NCI-H460 (cell line): ENCODE measurements around the gene LMNTD2. TPM values are rescaled to one million over a fixed set of nuclear protein-coding genes. Genes with fewer than 3 reads are reported as not detected.
"Not testable (repeated sequence)": the region's sequence is repeated elsewhere in the genome, so short reads cannot be mapped to it uniquely, and the experiment has no call there.

ENCODE experiments used
- DNase-seq: peaks from one replicate; pipeline ENCODE4 v3.0.0-alpha.2; 2016; ENCODE audit warnings: low read depth; ENCODE audit errors: extremely low read depth
- small RNA-seq, 2 experiments: library from RNA; depleted of rRNA; stranded (forward); fragments of <200 nt; gene quantifications; one replicate each; pipeline ENCODE3, GENCODE V24; 2014
- total RNA-seq: library from RNA; depleted of rRNA; stranded (reverse); fragments of >200 nt; shearing (Covaris generic); gene quantifications from 2 replicates; pipeline ENCODE4 v1.2.3, GENCODE V29; 2014; rRNA removed

The LMNTD2 gene
- total RNA-seq, 1 experiment from 2014 or later = 1.8 TPM

- not testable (repeated sequence) for DNase-seq
Measured at GRCh38 chr11:516918-517685, 43.4 kb downstream of the LMNTD2 start.

DNA sequence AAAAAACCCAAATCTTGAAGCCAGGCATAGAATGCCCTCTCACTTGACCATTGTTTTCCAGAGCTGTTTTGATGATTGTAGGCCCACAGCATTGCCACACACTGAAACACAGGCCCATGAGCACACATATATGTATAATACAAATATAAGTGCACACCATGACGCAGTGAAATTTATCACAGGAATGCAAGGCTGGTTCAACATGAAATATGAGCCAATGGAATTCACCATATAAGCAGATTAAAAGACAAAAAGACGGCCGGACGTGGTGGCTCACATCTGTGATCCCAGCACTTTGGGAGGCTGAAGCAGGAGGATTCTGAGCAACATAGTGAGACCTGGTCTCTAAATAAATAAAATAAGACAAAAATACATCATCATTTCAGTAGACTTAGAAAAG is 44.1 kb downstream of the LMNTD2 start:
- DNase-seq = no peak

DNA sequence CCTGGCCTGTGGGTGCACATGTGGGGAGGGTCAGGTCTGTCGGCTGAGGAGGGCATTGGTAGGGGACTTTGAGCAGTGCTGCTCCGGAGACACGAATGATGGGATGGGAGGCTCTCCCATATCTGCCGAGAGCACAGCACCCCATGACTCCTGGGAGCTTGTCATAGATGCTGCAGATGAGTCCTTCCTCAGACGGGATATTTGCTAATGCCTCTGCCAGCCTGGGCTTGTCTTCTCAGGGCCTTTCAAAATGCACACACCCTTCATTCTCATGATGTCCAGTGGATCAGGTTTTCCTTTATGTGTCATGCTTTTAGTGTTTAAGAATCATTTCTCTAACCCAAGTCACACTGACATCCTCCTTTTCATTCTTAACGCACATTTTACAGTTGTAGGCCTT is 45.4 kb downstream of the LMNTD2 start:
- DNase-seq = no peak

GRCh38 chr11:514606-515005 is 45.9 kb downstream of the LMNTD2 start:
- no peak for DNase-seq

DNA sequence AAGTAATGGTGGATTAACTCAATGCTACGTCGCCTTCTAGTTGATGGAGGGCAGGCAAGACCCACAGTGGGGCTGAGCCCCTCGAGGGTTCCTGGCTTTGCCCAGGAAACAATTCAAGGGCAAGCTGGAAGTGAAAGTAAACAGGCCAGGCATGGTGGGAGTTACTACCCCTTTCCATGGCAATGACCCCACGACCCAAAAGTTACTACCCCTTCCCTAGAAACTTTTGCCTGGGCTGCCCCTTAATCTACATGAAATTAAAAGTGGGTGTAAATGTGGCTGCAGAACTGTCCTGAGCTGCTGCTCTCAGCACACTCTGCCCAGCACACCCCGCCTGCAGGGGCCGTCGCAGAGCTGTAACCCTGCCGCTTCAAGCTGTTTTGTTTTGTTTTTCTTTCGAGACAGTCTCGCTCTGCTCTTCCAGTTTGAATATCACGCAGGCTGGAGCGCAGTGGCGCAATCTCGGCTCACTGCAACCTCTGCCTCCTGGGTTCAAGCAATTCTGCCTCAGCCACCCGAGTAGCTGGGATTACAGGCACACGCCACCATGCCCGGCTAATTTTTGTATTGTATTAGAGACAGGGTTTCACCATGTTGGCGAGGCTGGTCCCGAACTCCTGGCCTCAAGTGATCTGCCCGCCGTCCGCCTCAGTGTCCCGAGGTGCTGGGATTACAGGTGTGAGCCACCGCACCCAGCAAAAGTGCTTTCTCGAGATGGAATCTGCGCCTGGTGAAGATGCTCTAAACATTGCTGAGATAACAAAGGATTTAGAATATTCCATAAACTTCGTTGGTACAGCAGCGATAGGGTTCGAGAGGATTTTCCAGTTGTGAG is 47.6 kb downstream of the LMNTD2 start:
- no peak for DNase-seq

GRCh38 chr11:508956-509355 is 51.6 kb downstream of the LMNTD2 start:
- DNase-seq = no peak

- DNase-seq = no peak
Measured at GRCh38 chr11:507727-508515, 52.6 kb downstream of the LMNTD2 start.

DNA sequence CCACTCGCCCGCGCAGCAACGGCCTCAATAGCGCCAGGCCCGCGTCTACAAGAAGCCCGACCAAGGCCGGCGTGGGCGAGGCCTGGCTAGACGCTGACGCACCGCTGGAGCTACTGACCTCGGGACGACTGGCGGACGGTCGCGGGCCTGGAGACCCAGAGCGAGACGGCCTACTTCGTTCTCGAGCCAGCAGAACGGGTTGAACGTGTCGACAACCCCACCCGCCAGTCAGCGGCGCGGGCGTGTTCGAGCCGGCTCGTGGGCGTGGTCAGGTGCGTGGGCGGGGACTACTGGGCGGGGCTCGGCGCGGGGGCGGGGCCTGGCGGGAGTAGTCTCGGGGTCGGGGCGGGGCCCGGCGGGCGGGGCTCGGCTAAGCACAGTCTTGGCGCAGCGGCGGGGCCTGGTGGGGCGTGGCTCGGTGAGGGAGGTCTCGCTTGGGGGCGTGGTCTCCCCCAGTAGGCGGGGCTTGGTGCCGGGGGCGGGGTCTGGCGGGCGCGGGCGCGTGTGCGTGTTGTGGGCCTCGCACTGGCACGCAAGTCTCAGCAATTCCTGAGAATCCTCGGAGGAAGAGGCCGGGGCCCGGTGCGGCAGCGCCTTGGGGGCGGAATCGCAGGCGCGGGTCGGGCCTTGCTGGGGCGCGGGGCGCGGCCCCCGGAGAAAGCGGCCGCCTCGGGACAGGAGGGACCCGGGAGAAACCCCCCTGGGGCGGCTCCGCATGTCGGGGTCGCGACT is 53.4 kb downstream of the LMNTD2 start, which contains the start of gene RNH1:
Gene RNH1, minus strand, starts transcription at position 248 of the 732 bp plus-strand sequence. CDS start 5,080 bp downstream, outside the sequence.
- peak; percentile 89 for DNase-seq

GRCh38 chr11:506238-506994 is 54.1 kb downstream of the LMNTD2 start:
- DNase-seq = peak; percentile 92

DNA sequence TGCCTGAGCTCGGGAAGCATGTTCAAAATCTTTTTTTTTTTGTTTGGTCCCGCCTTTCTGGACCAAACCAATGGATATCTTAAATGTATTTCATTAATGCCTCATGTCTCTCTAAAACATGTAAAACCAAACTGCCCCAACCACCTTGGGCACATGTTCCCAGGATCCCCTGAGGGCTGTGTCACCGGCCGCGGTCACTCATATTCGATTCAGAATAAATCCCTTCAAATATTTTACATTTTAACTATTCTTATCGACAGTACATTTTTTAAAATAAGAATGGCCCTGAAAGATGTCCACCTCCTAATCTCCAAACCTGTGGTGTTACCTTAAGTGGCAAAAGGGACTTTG is 55.6 kb downstream of the LMNTD2 start:
- DNase-seq = no peak

Small RNAs within 50 kb of the gene (small RNA-seq; reads per million reads assigned to genes)
- gene MIR210 = 3.2 to 86.9 reads per million in 2 experiments

Other genes starting within 250 kb of the LMNTD2 start
- gene IFITM1, start 246.7 kb downstream of the LMNTD2 start, total RNA-seq = 2.2 and 4.5 TPM in 2 replicates
- 161 and 191 TPM in 2 replicates for gene IFITM3, start 239.9 kb downstream of the LMNTD2 start, total RNA-seq
- 8.1 and 8.6 TPM in 2 replicates for gene B4GALNT4, start 191.2 kb downstream of the LMNTD2 start, total RNA-seq
- gene PKP3, start 166.5 kb downstream of the LMNTD2 start, total RNA-seq = 27.0 and 27.7 TPM in 2 replicates
- gene SIGIRR, start 145.7 kb downstream of the LMNTD2 start, total RNA-seq = 17.5 and 24.3 TPM in 2 replicates
- gene ANO9, start 118.7 kb downstream of the LMNTD2 start, total RNA-seq = 0.12 TPM in 1 of 2 replicates, not detected in the other
- gene PTDSS2, start 110.5 kb downstream of the LMNTD2 start, total RNA-seq = 19.6 and 23.7 TPM in 2 replicates
- 77.4 and 100 TPM in 2 replicates for gene RNH1, start 53.5 kb downstream of the LMNTD2 start, total RNA-seq
- 30.2 and 36.1 TPM in 2 replicates for gene HRAS, start 25.2 kb downstream of the LMNTD2 start, total RNA-seq
- 0.43 and 0.57 TPM in 2 replicates for gene LRRC56, start 23.2 kb downstream of the LMNTD2 start, total RNA-seq
- 3.0 and 4.3 TPM in 2 replicates for gene RASSF7, start 232 bp upstream of the LMNTD2 start, total RNA-seq
- 9.8 and 11.4 TPM in 2 replicates for gene PHRF1, start 15.7 kb upstream of the LMNTD2 start, total RNA-seq
- gene IRF7, start 55.2 kb upstream of the LMNTD2 start, total RNA-seq = 3.8 and 5.0 TPM in 2 replicates
- gene CDHR5, start 64.2 kb upstream of the LMNTD2 start, total RNA-seq = 0.05 TPM in 1 of 2 replicates, not detected in the other
- not detected in 2 replicates for gene SCT, start 66.4 kb upstream of the LMNTD2 start, total RNA-seq
- 0.22 and 0.23 TPM in 2 replicates for gene DRD4, start 76.5 kb upstream of the LMNTD2 start, total RNA-seq
- 30.3 and 32.3 TPM in 2 replicates for gene DEAF1, start 134.5 kb upstream of the LMNTD2 start, total RNA-seq
- 6.9 and 8.9 TPM in 2 replicates for gene TMEM80, start 135.1 kb upstream of the LMNTD2 start, total RNA-seq
- gene EPS8L2, start 145.5 kb upstream of the LMNTD2 start, total RNA-seq = 12.8 and 13.9 TPM in 2 replicates
- 383 and 408 TPM in 2 replicates for gene TALDO1, start 186.7 kb upstream of the LMNTD2 start, total RNA-seq
- 21.6 and 23.0 TPM in 2 replicates for gene GATD1, start 216.7 kb upstream of the LMNTD2 start, total RNA-seq
- not detected in 2 replicates for gene CEND1, start 229.4 kb upstream of the LMNTD2 start, total RNA-seq
- gene SLC25A22, start 237.5 kb upstream of the LMNTD2 start, total RNA-seq = 16.2 and 20.8 TPM in 2 replicates
- 3.1 and 3.6 TPM in 2 replicates for gene PIDD1, start 244.5 kb upstream of the LMNTD2 start, total RNA-seq
- gene RPLP2, start 249.2 kb upstream of the LMNTD2 start, total RNA-seq = 1,205 and 1,442 TPM in 2 replicates